ENCODE measurements around the gene CKAP4. TPM values are rescaled to one million over a fixed set of nuclear protein-coding genes. Genes with fewer than 3 reads are reported as not detected.
"Not testable (repeated sequence)": the region's sequence is repeated elsewhere in the genome, so short reads cannot be mapped to it uniquely, and the experiment has no call there.

Gene CKAP4
- total RNA-seq, 1 experiment from 2014 or later: 62.4 TPM

DNA sequence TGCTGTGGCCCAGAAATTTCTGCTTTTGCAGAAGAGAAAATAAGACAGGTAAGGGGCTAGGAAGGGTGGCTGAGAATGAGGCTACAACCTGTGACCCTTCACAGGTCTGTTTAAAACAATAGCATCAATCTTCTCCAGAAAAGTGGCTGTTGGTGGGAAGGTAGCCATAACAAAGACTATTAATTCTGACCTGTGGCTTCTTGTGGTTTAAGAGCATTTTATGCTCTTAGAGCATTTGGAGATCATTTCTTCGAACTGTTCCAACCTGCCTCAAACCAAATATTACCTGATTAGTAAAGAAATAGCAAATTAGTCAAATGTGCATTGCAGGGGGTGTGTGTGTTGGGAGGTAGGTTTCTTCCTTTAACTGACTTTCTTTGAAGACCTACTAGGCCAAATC lies 39.5 kb upstream of the CKAP4 start:
- no peaks in the 10 kb centered on the region; a peak in 1 of 5 replicates for H3K9me3 Mint-ChIP-seq
- no peak for DNase-seq
- H2BK120ac ChIP-seq (ENCODE audit: low read depth, low read length, poor library complexity, severe bottlenecking): no peak overlapping the region
- H3K14ac ChIP-seq (ENCODE audit: insufficient read depth, low read length): no peak overlapping the region
- no peaks in the 10 kb centered on the region for H3K9me3 ChIP-seq (ENCODE audit: control insufficient read depth, low read depth, low read length)
- no peak overlapping the region for H3T11ph ChIP-seq (ENCODE audit: low read length)
- H3K27me3 Mint-ChIP-seq (ENCODE audit: low read depth): no peaks in the 10 kb centered on the region; the same call in 1 of the 2 replicates
- H2AFZ ChIP-seq (ENCODE audit: low read length): no peak overlapping the region
- H3K9ac ChIP-seq (ENCODE audit: extremely low read depth, insufficient read length, low read length): no peak overlapping the region
- H3K27ac ChIP-seq (ENCODE audit: insufficient read length, low read depth, low read length): no peak overlapping the region
- WGBS (ENCODE audit: extremely low coverage, insufficient read length, low lambda C conversion rate): no CpG with 5 or more reads among the region's 1 CpG
- H3K56ac ChIP-seq (ENCODE audit: insufficient read length, low read depth, low read length): no peak overlapping the region
- no peak overlapping the region for H2BK15ac ChIP-seq (ENCODE audit: low read depth, low read length)
- H3K4me3 Mint-ChIP-seq: no peak overlapping the region
- no peak overlapping the region for H3K23ac ChIP-seq (ENCODE audit: insufficient read length, low read depth, low read length)
- no peak overlapping the region for H4K8ac ChIP-seq (replicated peaks; ENCODE audit: insufficient read length, low read depth, low read length)
- H3K18ac ChIP-seq (ENCODE audit: insufficient read length, low read depth, low read length): no peak overlapping the region
- H4K5ac ChIP-seq (ENCODE audit: insufficient read length, low read depth, low read length): no peak overlapping the region
- no peaks in the 10 kb centered on the region for H3K79me1 ChIP-seq (ENCODE audit: insufficient read depth, low read depth, low read length, poor library complexity, severe bottlenecking)
- no peaks in the 10 kb centered on the region for H3K79me2 ChIP-seq (ENCODE audit: insufficient read depth, low read length)
- no peak overlapping the region for H2BK5ac ChIP-seq (ENCODE audit: insufficient read length, low read length)
- no peaks in the 10 kb centered on the region for H3K23me2 ChIP-seq (ENCODE audit: insufficient read length, low read depth, low read length, poor library complexity, severe bottlenecking)
- no peaks in the 10 kb centered on the region for H4K20me1 ChIP-seq (ENCODE audit: control insufficient read depth, insufficient read depth, insufficient read length)
- peaks cover 0 to 2% of the 10 kb centered on the region in 2 experiments; a peak in 1 of 4 replicates for H3K4me1 Mint-ChIP-seq
- H3K27me3 ChIP-seq (ENCODE audit: insufficient read depth, low read length): no peaks in the 10 kb centered on the region
- H2BK12ac ChIP-seq (ENCODE audit: insufficient read length, low read depth, low read length): no peak overlapping the region
- H2BK20ac ChIP-seq (ENCODE audit: low read depth, low read length, poor library complexity, severe bottlenecking): no peak overlapping the region
- H3K36me3 Mint-ChIP-seq (ENCODE audit: insufficient read depth in 1 of 3, low read depth in 3 of 3): no peaks in the 10 kb centered on the region
- no peak overlapping the region for H4K91ac ChIP-seq (ENCODE audit: insufficient read length, low read depth, low read length)
- H3K4ac ChIP-seq (ENCODE audit: low read depth, low read length): no peak overlapping the region
- TF ChIP-seq, protein P1, sequence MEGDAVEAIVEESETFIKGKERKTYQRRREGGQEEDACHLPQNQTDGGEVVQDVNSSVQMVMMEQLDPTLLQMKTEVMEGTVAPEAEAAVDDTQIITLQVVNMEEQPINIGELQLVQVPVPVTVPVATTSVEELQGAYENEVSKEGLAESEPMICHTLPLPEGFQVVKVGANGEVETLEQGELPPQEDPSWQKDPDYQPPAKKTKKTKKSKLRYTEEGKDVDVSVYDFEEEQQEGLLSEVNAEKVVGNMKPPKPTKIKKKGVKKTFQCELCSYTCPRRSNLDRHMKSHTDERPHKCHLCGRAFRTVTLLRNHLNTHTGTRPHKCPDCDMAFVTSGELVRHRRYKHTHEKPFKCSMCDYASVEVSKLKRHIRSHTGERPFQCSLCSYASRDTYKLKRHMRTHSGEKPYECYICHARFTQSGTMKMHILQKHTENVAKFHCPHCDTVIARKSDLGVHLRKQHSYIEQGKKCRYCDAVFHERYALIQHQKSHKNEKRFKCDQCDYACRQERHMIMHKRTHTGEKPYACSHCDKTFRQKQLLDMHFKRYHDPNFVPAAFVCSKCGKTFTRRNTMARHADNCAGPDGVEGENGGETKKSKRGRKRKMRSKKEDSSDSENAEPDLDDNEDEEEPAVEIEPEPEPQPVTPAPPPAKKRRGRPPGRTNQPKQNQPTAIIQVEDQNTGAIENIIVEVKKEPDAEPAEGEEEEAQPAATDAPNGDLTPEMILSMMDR (conservative IDR thresholded peaks at IDR 0.05): no peak
- no peaks in the 10 kb centered on the region for H3K4me1 ChIP-seq (ENCODE audit: insufficient read depth, low read length)
- H2AK5ac ChIP-seq (ENCODE audit: insufficient read length, low read length): no peak overlapping the region
- no peak overlapping the region for H3K4me2 ChIP-seq (ENCODE audit: insufficient read depth, insufficient read length, low read length)
- H3K27ac Mint-ChIP-seq: no peak overlapping the region

DNA sequence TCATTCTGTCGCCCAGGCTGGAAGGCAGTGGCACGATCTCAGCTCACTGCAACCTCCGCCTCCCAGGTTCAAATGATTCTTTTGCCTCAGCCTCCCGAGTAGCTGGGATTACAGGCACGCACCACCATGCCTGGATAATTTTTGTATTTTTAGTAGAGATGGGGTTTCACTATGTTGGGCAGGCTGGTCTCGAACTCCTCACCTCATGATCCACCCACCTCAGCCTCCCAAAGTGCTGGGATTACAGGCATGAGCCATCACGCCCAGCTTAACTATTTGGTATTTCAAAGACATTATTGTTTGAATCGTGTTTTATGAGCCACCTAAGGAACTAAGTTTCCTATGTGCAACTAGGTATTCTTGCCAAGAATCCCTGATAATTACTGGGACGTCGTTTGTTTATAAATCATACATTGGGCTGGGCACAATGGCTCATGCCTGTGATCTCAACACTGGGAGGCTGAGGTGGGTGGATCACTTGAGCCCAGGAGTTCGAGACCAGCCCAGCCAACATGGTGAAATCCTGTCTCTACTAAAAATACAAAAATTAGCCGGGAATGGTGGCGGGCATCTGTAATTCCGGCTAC lies 38.8 kb upstream of the CKAP4 start:
- H3T11ph ChIP-seq (ENCODE audit: low read length); H3K79me1 ChIP-seq (ENCODE audit: insufficient read depth, low read depth, low read length, poor library complexity, severe bottlenecking); H2AK5ac ChIP-seq (ENCODE audit: insufficient read length, low read length); H2BK120ac ChIP-seq (ENCODE audit: low read depth, low read length, poor library complexity, severe bottlenecking); H3K9ac ChIP-seq (ENCODE audit: extremely low read depth, insufficient read length, low read length); H3K23me2 ChIP-seq (ENCODE audit: insufficient read length, low read depth, low read length, poor library complexity, severe bottlenecking); H3K4me1 ChIP-seq (ENCODE audit: insufficient read depth, low read length); H3K4me2 ChIP-seq (ENCODE audit: insufficient read depth, insufficient read length, low read length); H3K79me2 ChIP-seq (ENCODE audit: insufficient read depth, low read length); H2BK20ac ChIP-seq (ENCODE audit: low read depth, low read length, poor library complexity, severe bottlenecking); H3K27ac ChIP-seq (ENCODE audit: insufficient read length, low read depth, low read length); H2BK15ac ChIP-seq (ENCODE audit: low read depth, low read length); H3K23ac ChIP-seq (ENCODE audit: insufficient read length, low read depth, low read length); H4K5ac ChIP-seq (ENCODE audit: insufficient read length, low read depth, low read length); H4K91ac ChIP-seq (ENCODE audit: insufficient read length, low read depth, low read length); H3K36me3 Mint-ChIP-seq (ENCODE audit: insufficient read depth in 1 of 3, low read depth in 3 of 3); H3K56ac ChIP-seq (ENCODE audit: insufficient read length, low read depth, low read length); H3K27me3 Mint-ChIP-seq (ENCODE audit: low read depth); H3K4me3 Mint-ChIP-seq; H4K20me1 ChIP-seq (ENCODE audit: control insufficient read depth, insufficient read depth, insufficient read length); H2BK5ac ChIP-seq (ENCODE audit: insufficient read length, low read length); DNase-seq; H3K9me3 ChIP-seq (ENCODE audit: control insufficient read depth, low read depth, low read length); H2BK12ac ChIP-seq (ENCODE audit: insufficient read length, low read depth, low read length); H3K4me1 Mint-ChIP-seq; H3K4ac ChIP-seq (ENCODE audit: low read depth, low read length); H3K9me3 Mint-ChIP-seq; H3K14ac ChIP-seq (ENCODE audit: insufficient read depth, low read length); H3K27me3 ChIP-seq (ENCODE audit: insufficient read depth, low read length); H4K8ac ChIP-seq (replicated peaks; ENCODE audit: insufficient read length, low read depth, low read length); H2AFZ ChIP-seq (ENCODE audit: low read length); H3K18ac ChIP-seq (ENCODE audit: insufficient read length, low read depth, low read length); H3K27ac Mint-ChIP-seq: not testable (repeated sequence)
- no CpG with 5 or more reads among the region's 14 CpGs for WGBS (ENCODE audit: extremely low coverage, insufficient read length, low lambda C conversion rate)

Data from H9 (cell line).